ENCODE data around the gene EPB41L2.
A peak's percentile ranks its signal among the peaks of the same experiment; 100 is the strongest.

The EPB41L2 gene

DNA sequence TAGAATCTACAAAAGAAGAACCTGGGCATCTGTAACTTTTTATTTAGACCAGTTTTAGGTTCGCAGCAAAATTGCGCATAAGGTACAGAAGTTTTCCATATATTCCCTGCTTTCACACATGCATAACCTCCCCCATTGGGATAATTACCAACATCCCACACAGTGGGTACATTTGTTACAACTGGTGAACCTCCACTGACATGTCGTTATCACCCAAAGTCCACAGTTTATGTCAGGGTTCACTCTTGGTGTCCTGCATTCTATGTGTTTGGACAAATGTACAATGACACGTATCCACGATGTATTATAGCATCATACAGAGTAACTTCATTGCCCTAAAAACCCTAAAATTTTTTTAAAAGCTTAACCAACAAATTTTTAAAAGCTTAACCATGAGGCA is 126.1 kb downstream of the EPB41L2 start:
- DNase-seq (ENCODE audit: low read depth): no peak
- no peak for TF ChIP-seq CTCF (IDR thresholded peaks at IDR 0.05; ENCODE audit: low read depth, low read length, missing control alignments)
- in situ Hi-C loops (cut with HindIII; ENCODE audit: low sequenced_read_pairs): no loop called here
- H3K4me3 ChIP-seq (ENCODE audit: low read depth, low read length): no peak overlapping the region

- no peak for TF ChIP-seq CTCF (IDR thresholded peaks at IDR 0.05; ENCODE audit: low read depth, low read length, missing control alignments)
- no peak overlapping the region for H3K4me3 ChIP-seq (ENCODE audit: low read depth, low read length)
- in situ Hi-C loops (cut with HindIII; ENCODE audit: low sequenced_read_pairs): no loop called here
- no peak for DNase-seq (ENCODE audit: low read depth)
Measured at GRCh38 chr6:130935978-130936377, 127.1 kb downstream of the EPB41L2 start.

DNA sequence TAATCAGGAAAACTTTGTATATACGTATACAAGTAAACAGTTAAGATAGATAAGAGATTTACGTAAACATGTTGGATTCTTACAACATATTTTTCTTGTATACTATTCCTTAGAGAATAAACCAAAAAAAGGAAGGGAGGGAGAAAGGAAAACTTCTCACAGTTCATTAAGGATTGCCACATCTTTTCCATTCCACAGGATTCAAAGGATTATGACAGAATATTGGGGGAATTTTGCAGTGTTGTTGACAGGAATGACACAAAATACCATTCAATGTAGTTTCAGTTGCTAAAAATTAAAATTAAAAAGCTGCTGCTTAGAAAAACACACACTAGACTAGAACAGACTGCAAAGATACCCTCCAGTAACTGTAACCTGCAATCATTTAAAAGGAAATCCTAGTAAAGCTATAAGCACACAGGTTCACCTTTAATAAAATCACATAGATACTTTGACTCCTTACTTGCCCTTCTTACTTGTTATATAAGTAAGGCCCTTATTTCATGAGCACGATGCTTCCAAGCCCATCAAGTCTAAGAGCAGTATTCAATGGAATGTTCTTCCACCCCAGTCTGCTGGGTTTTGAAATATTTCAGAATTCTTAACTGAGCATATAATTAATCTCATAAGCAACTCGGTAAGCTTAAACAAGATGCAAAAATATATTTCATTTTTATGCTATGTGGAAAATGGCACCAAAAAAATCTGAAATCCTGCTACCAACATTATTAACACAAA is 128.0 kb downstream of the EPB41L2 start:
- no peak for TF ChIP-seq CTCF (IDR thresholded peaks at IDR 0.05; ENCODE audit: low read depth, low read length, missing control alignments)
- no peak overlapping the region for H3K4me3 ChIP-seq (ENCODE audit: low read depth, low read length)
- DNase-seq (ENCODE audit: low read depth): no peak
- in situ Hi-C loops (cut with HindIII; ENCODE audit: low sequenced_read_pairs): no loop called here

DNA sequence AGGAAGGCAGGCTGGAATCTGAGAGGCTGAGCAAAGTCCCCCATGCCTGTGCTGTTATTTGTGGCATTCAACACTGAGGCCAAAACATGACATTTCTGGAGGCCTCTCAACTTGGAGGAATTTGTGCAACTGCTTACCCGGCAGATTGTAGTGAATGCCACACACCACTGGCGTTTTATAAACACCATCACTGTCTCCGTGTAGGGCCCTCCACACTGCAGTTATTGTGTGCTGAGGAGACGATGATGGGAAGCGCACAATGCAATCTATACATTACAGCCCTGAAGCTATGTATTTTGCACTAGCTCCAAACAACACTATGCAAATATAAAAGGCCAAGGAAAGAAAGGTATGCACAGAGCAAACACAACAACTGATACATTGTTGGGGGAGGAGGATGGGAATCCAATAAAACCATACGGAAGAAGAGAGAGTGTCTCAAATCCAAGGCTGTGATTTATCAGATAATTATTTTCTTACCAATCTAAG is 129.3 kb downstream of the EPB41L2 start:
- TF ChIP-seq CTCF (IDR thresholded peaks at IDR 0.05; ENCODE audit: low read depth, low read length, missing control alignments): no peak
- H3K4me3 ChIP-seq (ENCODE audit: low read depth, low read length): no peak overlapping the region
- peak; percentile 36 for DNase-seq (ENCODE audit: low read depth)
- in situ Hi-C loops (cut with HindIII; ENCODE audit: low sequenced_read_pairs): no loop called here

- in situ Hi-C loops (cut with HindIII; ENCODE audit: low sequenced_read_pairs): no loop called here
- no peak for DNase-seq (ENCODE audit: low read depth)
- H3K4me3 ChIP-seq (ENCODE audit: low read depth, low read length): no peak overlapping the region
- TF ChIP-seq CTCF (IDR thresholded peaks at IDR 0.05; ENCODE audit: low read depth, low read length, missing control alignments): no peak
Measured at GRCh38 chr6:130932921-130933320, 130.1 kb downstream of the EPB41L2 start.

- TF ChIP-seq CTCF (IDR thresholded peaks at IDR 0.05; ENCODE audit: low read depth, low read length, missing control alignments): no peak
- no peak overlapping the region for H3K4me3 ChIP-seq (ENCODE audit: low read depth, low read length)
- in situ Hi-C loops (cut with HindIII; ENCODE audit: low sequenced_read_pairs): no loop called here
- no peak for DNase-seq (ENCODE audit: low read depth)
Measured at GRCh38 chr6:130932438-130932837, 130.6 kb downstream of the EPB41L2 start.

All from astrocyte of the cerebellum (primary cell).